Right cardiac atrium (tissue), 5 donors: ENCODE data around the gene MFSD8. TPM values are rescaled to one million over a fixed set of nuclear protein-coding genes. Genes with fewer than 3 reads are reported as not detected.

Experiments used
- ATAC-seq, 2 donors: fragments of 200-7000 bp; cut with Tn5 transposase; one replicate each; pipeline versions ENCODE4 v1.8.0 to v1.9.1; 2020; ENCODE audit warnings: moderate library complexity in 2 of 2, mild to moderate bottlenecking in 1 of 2
- DNase-seq, 3 donors: peaks; one replicate each; pipeline ENCODE4 v3.0.0-alpha.2; 2020
- H3K27ac ChIP-seq: one replicate; pipeline ENCODE4 v1.5.1; 2013; ENCODE audit warnings: mild to moderate bottlenecking, low read length, control low read depth, moderate library complexity
- H3K27me3 ChIP-seq: one replicate; pipeline ENCODE4 v1.6.1; 2013; ENCODE audit not compliant: control insufficient read depth, insufficient read depth
- H3K4me1 ChIP-seq: one replicate; pipeline ENCODE4 v1.6.1; 2013; ENCODE audit warnings: low read length; ENCODE audit not compliant: control insufficient read depth, insufficient read depth
- H3K4me3 ChIP-seq: one replicate; pipeline ENCODE4 v1.5.1; 2013; ENCODE audit warnings: low read length, control low read depth
- H3K9me3 ChIP-seq: one replicate; pipeline ENCODE4 v1.6.1; 2013; ENCODE audit warnings: low read length; ENCODE audit not compliant: control insufficient read depth
- WGBS: extraction: QIAGEN DNeasy Blood & Tissue Kit; methylation state at CpG from one replicate; pipeline ENCODE4 v1.1.7; 2013; 5-methylcytosine and 5-hydroxymethylcytosine counted together
- intact Hi-C, 4 donors: fragments of 100-400 bp; cut with DNase I; formaldehyde crosslinking; loops; one replicate each; pipeline versions ENCODE4 v1.11.0 to v1.14.0; 2022 to 2023
- polyA plus RNA-seq: library from polyadenylated mRNA; stranded (reverse); fragments of 200-250 nt; gene quantifications from one replicate; pipeline ENCODE4 v1.2.3, GENCODE V29; 2013
- total RNA-seq, 4 donors: library from RNA; stranded (reverse); fragmentation: NEBNext Ultra II Directional; extraction: Animal tissue kit (Norgen Biotek cat#: 25700); gene quantifications; one replicate each; pipeline ENCODE4 v1.2.1, GENCODE V29; 2021
- donor health status: healthy with polysubstance abuse.
- donor health status: DM: no; HTN: yes; CAD: no.
- donor health status: DM: no; HTN: no; CAD: no.
- donor health status: DM: no; HTN: yes; CAD: no; lungs with severe emphysema.
- donor health status: DM: yes; HTN: yes; CAD: no.

Gene MFSD8
- total and polyA plus RNA-seq, 5 donors = 5.9 to 12.2 (median 10.4) TPM

GRCh38 chr4:127888559-127888958, 76.4 kb downstream of the MFSD8 start:
- 90% methylated on average over 1 of the region's 1 CpG for WGBS
- Histone ChIP-seq H3K4me1 (no peaks in the 10 kb centered on the region), H3K27ac (no peak overlapping the region), H3K27me3 (no peaks in the 10 kb centered on the region), H3K4me3 (no peak overlapping the region), H3K9me3 (no peaks in the 10 kb centered on the region)
- no peak for DNase-seq
- no peak for ATAC-seq
- intact Hi-C loops = no loop called here

DNA sequence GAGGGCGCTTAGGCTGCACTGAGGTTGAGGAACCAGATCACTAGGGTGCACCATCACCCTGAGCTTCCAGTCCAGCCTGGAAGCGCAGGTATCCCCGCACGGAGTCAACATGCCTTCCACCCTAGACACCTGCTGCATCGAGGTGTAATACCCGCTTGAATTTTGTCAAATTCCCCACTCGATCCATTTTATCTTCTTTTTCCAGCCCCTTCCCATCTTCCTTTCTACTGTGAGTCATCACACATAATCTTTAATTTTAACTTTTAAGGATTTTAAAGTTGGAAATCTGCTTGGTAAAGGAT, 83.5 kb downstream of the MFSD8 start:
- H3K4me1 ChIP-seq = no peaks in the 10 kb centered on the region
- H3K9me3 ChIP-seq = no peaks in the 10 kb centered on the region
- H3K27me3 ChIP-seq = no peaks in the 10 kb centered on the region
- no peak overlapping the region for H3K27ac ChIP-seq
- no peak for ATAC-seq
- DNase-seq = no peak
- peak overlapping the region; percentile 94 for H3K4me3 ChIP-seq
- intact Hi-C loops = no loop called here
- 0% methylated on average over 7 of the region's 7 CpGs for WGBS

- ATAC-seq (peak; percentile 99), DNase-seq (peak; percentile 96 to 98 (median 98))
- intact Hi-C loops = no loop called here
- Histone ChIP-seq H3K9me3 (no peaks in the 10 kb centered on the region), H3K27ac (peak within 1 kb of the TSS; percentile 66), H3K4me3 (peak within 1 kb of the TSS; percentile 94), H3K4me1 (no peaks in the 10 kb centered on the region), H3K27me3 (no peaks in the 10 kb centered on the region)
- WGBS = under 1% methylated on average over 70 of the region's 70 CpGs
Observed at GRCh38 chr4:127880763-127881562, 84.0 kb downstream of the MFSD8 start, which contains the start of gene PLK4. Gene PLK4 (plus strand): TSS chr4:127880893. CDS start chr4:127881135, 242 bp downstream.

DNA sequence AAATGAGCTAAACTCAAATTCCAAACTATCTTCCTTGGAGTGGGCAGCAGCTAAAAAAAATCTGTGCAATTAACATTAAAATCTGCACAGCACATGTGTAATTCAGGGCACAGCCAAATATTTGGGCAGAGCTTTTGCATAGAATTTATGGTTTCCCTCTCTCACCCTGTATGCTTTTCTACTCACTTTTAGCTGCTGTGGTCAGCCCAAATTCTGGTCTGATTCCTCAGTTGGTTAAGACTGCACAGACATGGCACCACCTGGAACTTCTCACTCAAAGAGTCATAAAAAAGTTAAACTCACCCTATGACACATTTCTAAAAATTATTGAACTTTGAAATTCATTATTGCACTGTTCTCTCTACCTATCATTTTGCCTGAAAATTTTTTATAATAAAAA, 89.2 kb downstream of the MFSD8 start:
- no peak overlapping the region for H3K4me3 ChIP-seq
- intact Hi-C loops = no loop called here
- H3K27me3 ChIP-seq = no peaks in the 10 kb centered on the region
- no peaks in the 10 kb centered on the region for H3K9me3 ChIP-seq
- no peak for DNase-seq
- no peak overlapping the region for H3K27ac ChIP-seq
- ATAC-seq = no peak
- peaks cover 1% of the 10 kb centered on the region for H3K4me1 ChIP-seq

DNA sequence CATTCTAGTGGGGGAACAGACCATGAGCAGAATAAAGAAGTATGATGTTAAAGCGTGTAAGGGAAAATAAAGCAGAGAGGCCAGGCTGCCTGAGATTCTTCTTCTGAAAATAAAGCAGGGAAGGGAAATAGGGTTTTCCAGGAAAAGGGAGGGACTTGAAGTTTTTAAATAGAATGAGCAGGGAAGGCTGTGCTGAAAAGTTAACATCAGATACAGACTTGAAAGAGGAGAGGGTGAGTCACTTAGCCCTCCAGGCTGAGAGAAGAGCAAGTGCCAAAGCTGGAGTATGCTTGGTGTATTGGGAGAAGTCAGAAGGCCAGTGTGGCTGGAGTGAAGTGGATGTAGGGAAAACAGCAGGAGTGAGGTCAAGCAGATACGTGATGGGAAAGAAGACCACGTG, 94.3 kb downstream of the MFSD8 start:
- 25% methylated on average over 3 of the region's 3 CpGs for WGBS
- peaks cover 3% of the 10 kb centered on the region for H3K4me1 ChIP-seq
- H3K9me3 ChIP-seq = no peaks in the 10 kb centered on the region
- peak in 1 of 3 donors; percentile 14 for DNase-seq
- H3K4me3 ChIP-seq = no peak overlapping the region
- no peak overlapping the region for H3K27ac ChIP-seq
- peak; percentile 84 to 99 for ATAC-seq
- intact Hi-C loops = no loop called here
- H3K27me3 ChIP-seq = no peaks in the 10 kb centered on the region

DNA sequence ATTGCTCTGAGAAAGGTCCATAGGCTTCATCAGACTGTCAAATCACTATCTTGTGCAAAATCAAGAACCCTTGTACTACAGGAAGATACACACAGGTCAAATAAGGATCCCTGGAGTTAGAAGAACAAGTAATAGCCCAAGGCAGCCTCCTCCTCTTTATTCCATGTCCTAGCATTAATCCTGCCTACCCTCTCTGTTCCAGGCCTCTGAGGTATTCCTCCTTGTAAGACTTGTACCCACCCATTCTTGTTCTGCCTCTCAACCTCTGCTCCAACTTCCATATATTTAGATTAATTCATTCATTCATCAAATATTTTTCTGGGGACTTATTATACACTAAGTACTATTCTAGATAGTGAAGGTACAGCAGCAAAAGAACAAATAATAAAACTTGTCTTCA, 94.7 kb downstream of the MFSD8 start:
- peaks cover 3% of the 10 kb centered on the region for H3K4me1 ChIP-seq
- H3K9me3 ChIP-seq = no peaks in the 10 kb centered on the region
- intact Hi-C loops = no loop called here
- H3K27me3 ChIP-seq = no peaks in the 10 kb centered on the region
- peak in 1 of 2 donors; percentile 28 for ATAC-seq
- no peak for DNase-seq
- H3K4me3 ChIP-seq = no peak overlapping the region
- no peak overlapping the region for H3K27ac ChIP-seq

DNA sequence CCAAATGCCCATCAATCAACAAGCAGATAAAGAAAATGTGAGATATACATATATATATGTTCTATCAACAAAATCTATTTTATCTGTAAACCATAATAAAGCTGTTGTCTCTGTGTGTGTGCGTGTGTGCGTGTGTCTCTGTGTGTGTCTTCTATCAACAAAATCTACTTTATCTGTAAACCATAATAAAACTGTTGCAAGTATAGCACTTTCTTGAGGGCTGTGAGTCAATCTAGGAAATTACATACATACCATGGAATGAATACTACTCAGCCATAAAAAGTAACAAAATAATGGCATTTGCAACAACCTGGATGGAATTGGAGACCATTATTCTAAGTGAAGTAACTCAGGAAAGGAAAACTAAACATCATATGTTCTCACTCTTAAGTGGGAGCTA, 96.8 kb downstream of the MFSD8 start:
- WGBS = 93% methylated on average over 2 of the region's 2 CpGs
- ATAC-seq (no peak), DNase-seq (no peak)
- intact Hi-C loops = no loop called here
- Histone ChIP-seq H3K27ac (no peak overlapping the region), H3K4me3 (no peak overlapping the region), H3K4me1 (peaks cover 3% of the 10 kb centered on the region), H3K27me3 (no peaks in the 10 kb centered on the region), H3K9me3 (no peaks in the 10 kb centered on the region)

Other genes starting within 250 kb of the MFSD8 start
- gene SLC25A31, start 234.8 kb downstream of the MFSD8 start, total RNA-seq = not detected
- gene SLC25A31, start 234.8 kb downstream of the MFSD8 start, polyA plus RNA-seq = not detected
- gene HSPA4L, start 182.9 kb downstream of the MFSD8 start, total RNA-seq = 10 to 100 TPM in 2 of 4 donors, 1 to 10 TPM in 2; 5.9 to 12.4 (median 9.7) TPM
- 2.1 TPM for gene HSPA4L, start 182.9 kb downstream of the MFSD8 start, polyA plus RNA-seq
- 1 to 10 TPM in 1 of 4 donors, under 1 TPM in 3; 0.37 to 1.1 (median 0.66) TPM for gene PLK4, start 84.3 kb downstream of the MFSD8 start, total RNA-seq
- gene PLK4, start 84.3 kb downstream of the MFSD8 start, polyA plus RNA-seq = 0.52 TPM
- 10 to 100 TPM in 2 of 4 donors, 1 to 10 TPM in 2; 8.5 to 10.4 (median 9.4) TPM for gene ABHD18, start 233 bp upstream of the MFSD8 start, total RNA-seq
- gene ABHD18, start 233 bp upstream of the MFSD8 start, polyA plus RNA-seq = 4.1 TPM
- gene LARP1B, start 96.1 kb upstream of the MFSD8 start, total RNA-seq = 10 to 100 TPM; 11.1 to 15.8 (median 12.5) TPM
- 7.4 TPM for gene LARP1B, start 96.1 kb upstream of the MFSD8 start, polyA plus RNA-seq